EL (cell line): Measurements from ENCODE around the gene MYO16.
"Not testable (repeated sequence)": the region's sequence is repeated elsewhere in the genome, so short reads cannot be mapped to it uniquely, and the experiment has no call there.

Experiments used
- DNase-seq: peaks from one replicate; pipeline ENCODE4 v3.0.0-alpha.2; 2016

MYO16 gene

DNA sequence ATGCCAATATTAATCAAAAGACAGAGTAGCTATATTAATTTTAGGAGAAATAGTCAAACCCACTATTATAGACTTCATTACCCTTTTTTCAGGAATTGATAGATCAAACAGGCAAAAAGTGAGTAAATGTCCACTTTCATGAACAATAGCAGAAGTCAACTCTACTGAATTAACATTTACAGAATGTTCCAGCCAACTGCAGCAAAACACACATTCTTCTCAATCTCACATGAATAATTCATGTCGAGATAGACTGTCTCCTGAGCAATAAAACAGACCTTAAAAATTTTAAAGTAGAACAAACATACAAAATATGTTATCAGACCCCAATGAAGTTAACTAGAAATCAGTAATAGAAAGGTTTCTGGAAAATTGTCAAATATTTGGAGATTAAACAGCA is 118.4 kb downstream of the MYO16 start:
- no peak for DNase-seq

GRCh38 chr13:108752276-108752675 is 122.9 kb downstream of the MYO16 start:
- no peak for DNase-seq

- no peak for DNase-seq
These were observed 125.7 kb downstream of the MYO16 start for GRCh38 chr13:108755083-108755482.

- no peak for DNase-seq
These were observed 130.7 kb downstream of the MYO16 start for GRCh38 chr13:108760129-108760528.

DNA sequence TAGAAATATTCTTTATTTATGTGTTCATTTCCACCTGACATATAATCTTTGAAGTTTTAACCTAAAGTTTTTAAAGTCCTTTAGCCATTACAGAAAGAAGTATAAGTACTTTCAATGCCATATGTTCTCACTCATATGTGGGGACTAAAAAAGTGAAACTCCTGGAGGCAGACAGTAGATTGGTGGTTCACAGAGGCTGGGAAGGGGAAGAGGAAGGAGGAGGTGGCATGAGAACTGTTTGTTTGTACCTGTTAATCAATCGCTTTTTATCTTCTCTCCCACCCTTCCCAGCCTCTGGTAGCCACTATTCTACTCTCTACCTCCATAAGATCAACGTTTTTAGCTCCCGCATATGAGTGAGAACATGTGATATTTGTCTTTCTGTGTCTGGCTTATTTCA is 131.1 kb downstream of the MYO16 start:
- no peak for DNase-seq

GRCh38 chr13:108768035-108768434 is 138.6 kb downstream of the MYO16 start:
- no peak for DNase-seq

DNA sequence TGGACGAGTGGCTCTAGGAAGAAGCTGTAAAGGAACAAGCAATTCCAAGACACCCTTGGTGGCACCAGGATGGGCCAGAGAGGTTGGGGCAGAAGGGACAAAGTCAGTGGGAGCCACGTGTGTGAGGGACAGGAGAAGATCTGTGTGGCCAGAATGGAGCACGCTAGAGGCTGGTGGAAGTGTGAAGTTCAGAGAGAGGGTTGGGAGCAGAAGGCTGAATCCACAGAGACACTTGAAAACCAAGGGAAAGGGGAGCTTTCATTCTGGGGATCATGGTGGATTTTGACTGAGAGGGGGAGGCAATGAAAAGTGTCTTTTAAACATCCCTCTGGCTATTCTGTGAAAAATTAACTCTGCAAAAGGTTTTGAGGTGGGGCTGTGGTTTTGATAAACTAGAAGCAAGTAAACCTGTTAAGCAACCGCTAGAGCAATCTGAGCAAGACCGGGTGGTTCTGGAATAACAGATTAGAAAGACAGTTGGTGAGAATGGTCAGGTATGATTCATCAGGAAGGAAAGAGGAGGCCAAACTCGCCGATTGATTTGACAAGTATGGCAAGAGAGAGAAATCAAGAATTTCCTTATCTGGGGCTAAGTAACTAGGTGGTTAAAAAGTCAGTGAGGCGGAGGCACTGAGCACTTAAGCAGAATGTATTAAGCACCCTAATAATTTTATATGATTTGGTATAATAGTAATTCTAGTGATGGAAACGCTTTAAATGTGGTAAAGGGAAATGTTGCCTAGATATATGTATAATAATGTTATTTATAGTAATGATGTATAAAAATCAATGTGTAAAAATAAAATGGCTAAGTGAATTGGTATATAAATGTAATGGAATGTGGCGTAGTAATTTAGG is 140.0 kb downstream of the MYO16 start:
- no peak for DNase-seq

DNA sequence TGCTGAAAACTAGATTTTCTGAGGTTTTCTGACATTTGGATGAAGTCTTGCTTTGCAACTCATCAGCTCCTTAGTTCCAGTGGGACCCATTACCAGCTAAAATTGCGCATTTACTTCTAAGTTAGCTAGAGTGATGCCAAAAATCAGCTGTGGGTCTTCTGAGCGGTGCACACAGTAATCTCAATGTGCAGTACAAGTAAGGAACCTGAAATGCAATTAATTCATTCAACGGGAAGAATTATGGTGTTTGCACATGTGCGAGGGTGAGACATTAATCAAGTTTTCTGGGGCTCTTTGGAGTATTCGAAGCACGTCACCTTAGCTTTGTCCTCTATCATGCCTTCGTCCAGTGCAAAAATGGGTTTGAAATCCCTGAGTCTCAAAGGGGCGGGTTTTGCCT is 146.2 kb downstream of the MYO16 start:
- no peak for DNase-seq

DNA sequence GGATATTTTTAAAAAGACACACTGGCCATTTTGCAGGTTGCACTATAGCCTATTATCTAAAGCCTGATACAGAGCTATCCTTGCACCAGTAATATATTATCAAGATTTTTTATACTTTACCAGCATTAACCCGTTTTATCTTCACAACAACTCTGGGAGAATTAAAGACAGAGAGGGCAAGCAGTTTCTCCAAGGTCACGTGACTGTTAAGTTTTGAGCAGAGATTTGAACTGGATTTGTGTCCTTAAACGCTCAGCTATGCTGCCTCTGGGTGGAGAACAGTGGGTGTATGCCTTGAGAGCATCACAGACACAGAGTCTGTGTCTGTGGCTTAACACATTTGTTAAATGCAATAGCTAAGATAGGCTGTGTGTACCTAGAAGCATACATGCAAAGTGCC is 147.2 kb downstream of the MYO16 start:
- no peak for DNase-seq

GRCh38 chr13:108777421-108778420 is 148.3 kb downstream of the MYO16 start:
- DNase-seq = no peak

DNA sequence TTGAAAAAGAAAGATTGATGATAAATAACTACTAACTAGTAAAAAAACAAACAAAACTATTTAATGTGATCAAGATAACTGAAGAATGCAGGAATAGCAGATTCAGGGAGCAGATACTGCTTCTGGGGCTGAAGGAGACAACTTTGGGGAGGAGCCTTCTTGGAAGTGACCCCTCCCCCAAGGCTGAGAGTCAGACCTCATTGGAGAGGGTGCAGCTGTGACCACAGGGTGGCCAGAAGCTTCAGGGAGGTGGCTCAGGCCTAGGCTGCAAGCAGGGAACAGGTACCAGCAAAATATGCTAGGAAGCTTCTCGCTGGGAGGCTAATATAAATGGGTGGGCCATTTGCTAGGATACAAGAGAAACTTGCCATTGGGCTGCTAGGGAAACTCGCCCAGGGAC is 149.9 kb downstream of the MYO16 start:
- no peak for DNase-seq

- no peak for DNase-seq
These were observed 151.3 kb downstream of the MYO16 start for GRCh38 chr13:108780706-108781105.

DNA sequence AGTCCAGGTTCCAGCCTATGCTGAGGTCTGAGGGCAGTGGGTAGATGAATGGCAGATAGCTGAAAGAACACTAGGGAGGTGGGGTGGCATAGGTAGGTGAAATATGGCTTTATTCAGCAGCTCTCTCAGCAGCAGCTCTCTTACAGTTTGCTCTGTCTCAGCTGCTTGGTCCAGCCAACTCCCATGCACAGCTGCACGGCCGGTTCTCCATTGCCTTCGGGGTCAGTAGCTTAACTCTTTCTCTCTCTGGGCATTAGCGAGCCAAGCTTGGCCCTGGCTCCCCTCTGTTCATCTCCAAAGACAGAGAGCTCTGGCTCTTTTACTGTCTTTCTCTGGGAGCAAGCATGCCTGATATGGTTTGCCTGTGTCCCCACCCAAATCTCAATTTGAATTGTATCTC is 151.9 kb downstream of the MYO16 start:
- no peak for DNase-seq

DNA sequence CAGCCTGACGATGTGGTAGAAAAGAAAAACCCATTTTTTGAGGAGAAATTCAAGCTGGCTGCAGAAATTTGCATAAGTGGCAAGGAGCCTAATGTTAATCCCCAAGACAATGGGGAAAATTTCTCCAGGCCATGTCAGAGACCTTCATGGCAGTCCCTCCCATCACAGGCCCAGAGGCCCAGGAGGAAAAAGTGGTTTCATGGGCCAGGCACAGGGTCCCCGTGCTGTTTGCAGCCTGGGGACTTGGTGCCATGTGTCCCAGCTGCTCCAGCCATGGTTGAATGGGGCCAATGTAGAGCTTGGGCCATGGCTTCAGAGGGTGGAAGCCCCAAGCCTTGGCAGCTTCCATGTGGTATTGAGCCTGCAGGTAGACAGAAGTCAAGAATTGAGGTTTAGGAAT is 153.1 kb downstream of the MYO16 start:
- not testable (repeated sequence) for DNase-seq

GRCh38 chr13:108785844-108786243 is 156.4 kb downstream of the MYO16 start:
- no peak for DNase-seq

GRCh38 chr13:108786456-108787200 is 157.2 kb downstream of the MYO16 start:
- DNase-seq = no peak

GRCh38 chr13:108787700-108788414 is 158.4 kb downstream of the MYO16 start:
- no peak for DNase-seq

DNA sequence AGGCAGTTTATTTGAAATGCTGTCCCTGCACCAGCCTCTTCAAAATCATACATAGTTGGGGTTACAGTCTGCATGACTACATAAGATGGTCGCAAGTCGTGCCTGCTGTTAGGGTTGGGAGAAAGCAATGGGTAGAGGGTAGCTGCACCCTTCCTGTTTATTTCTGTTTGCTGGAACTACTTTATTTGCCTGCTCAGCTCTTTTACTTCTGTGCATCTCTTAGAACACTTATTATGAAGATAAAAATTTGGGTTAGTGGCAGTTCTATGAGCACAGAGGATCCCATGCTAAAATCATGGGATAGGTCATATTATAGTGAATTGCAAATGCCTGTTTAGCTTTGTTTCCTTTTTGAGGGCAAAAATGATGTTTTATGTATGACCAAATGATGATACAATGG is 160.1 kb downstream of the MYO16 start:
- no peak for DNase-seq

GRCh38 chr13:108795841-108796240 is 166.4 kb downstream of the MYO16 start:
- DNase-seq = no peak

- no peak for DNase-seq
These were observed 167.9 kb downstream of the MYO16 start for GRCh38 chr13:108797354-108797753.

DNA sequence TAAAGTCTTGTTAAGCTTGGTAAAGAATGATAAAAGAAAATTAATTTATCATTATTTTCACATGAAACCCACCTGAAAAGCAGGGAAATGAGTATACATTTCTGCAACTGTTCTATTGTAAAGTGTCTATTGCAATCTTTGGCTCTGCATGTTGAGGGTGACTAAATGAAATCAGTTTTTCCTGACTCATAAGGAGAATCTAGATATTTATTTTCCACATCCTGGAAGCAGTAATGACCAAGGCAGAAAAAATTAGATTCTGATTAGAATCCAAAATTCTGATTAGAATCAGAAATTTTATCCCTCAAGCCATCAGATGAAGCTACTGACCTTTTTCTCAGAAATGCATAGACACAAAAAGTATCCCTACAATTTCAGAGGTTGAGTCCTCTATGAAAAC is 178.4 kb downstream of the MYO16 start:
- DNase-seq = no peak

DNA sequence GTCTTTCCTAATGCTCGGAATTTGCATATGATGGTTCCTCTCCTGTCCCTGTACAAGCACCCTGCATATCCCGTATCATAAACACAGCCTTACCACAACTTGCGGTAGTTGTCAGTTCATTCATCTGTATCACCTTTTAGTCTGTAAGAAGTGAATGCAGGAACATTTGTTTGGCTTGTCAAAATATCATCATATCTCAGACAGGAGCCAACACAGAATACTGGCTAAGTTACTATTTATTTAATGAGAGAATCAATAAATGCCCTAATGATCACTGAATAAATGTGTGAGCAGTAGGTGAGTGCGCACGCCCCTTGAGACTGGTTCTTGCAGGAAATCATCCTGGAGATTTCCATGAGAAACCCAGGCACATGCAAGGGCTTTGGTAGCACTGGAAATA is 182.8 kb downstream of the MYO16 start:
- no peak for DNase-seq
